HG03558 (cell line): Measurements from ENCODE around the gene CAMK1D.

ENCODE experiments used
- ATAC-seq: cut with Tn5 transposase; IDR thresholded peaks from one replicate; pipeline ENCODE4 v1.9.1; 2021; ENCODE audit warnings: moderate number of reproducible peaks; ENCODE audit not compliant: unreplicated experiment; ENCODE audit errors: extremely low read depth

The CAMK1D gene

GRCh38 chr10:12364559-12364958 is 15.2 kb downstream of the CAMK1D start:
- no peak for ATAC-seq

GRCh38 chr10:12367272-12367671 is 17.9 kb downstream of the CAMK1D start:
- no peak for ATAC-seq

- ATAC-seq = no peak
These were observed 20.6 kb downstream of the CAMK1D start for GRCh38 chr10:12369982-12370381.

- no peak for ATAC-seq
These were observed 23.5 kb downstream of the CAMK1D start for GRCh38 chr10:12372846-12373245.

GRCh38 chr10:12375076-12375504 is 25.7 kb downstream of the CAMK1D start:
- ATAC-seq = no peak

GRCh38 chr10:12376211-12376610 is 26.9 kb downstream of the CAMK1D start:
- no peak for ATAC-seq

GRCh38 chr10:12377658-12378290 is 28.4 kb downstream of the CAMK1D start:
- ATAC-seq = no peak

GRCh38 chr10:12380999-12381398 is 31.7 kb downstream of the CAMK1D start:
- no peak for ATAC-seq

GRCh38 chr10:12381536-12382156 is 32.3 kb downstream of the CAMK1D start:
- ATAC-seq = no peak

GRCh38 chr10:12382157-12382548 is 32.8 kb downstream of the CAMK1D start:
- ATAC-seq = no peak

- no peak for ATAC-seq
These were observed 33.7 kb downstream of the CAMK1D start for GRCh38 chr10:12382956-12383531.

- ATAC-seq = no peak
These were observed 35.6 kb downstream of the CAMK1D start for GRCh38 chr10:12384906-12385305.

- no peak for ATAC-seq
These were observed 38.3 kb downstream of the CAMK1D start for GRCh38 chr10:12387561-12388210.

GRCh38 chr10:12388671-12389070 is 39.3 kb downstream of the CAMK1D start:
- no peak for ATAC-seq

- ATAC-seq = no peak
These were observed 39.9 kb downstream of the CAMK1D start for GRCh38 chr10:12389154-12389734.

- no peak for ATAC-seq
These were observed 41.4 kb downstream of the CAMK1D start for GRCh38 chr10:12390733-12391132.

- no peak for ATAC-seq
These were observed 41.9 kb downstream of the CAMK1D start for GRCh38 chr10:12391206-12391605.

GRCh38 chr10:12393831-12394230 is 44.5 kb downstream of the CAMK1D start:
- no peak for ATAC-seq

GRCh38 chr10:12394241-12395033 is 45.1 kb downstream of the CAMK1D start:
- no peak for ATAC-seq

- ATAC-seq = no peak
These were observed 46.7 kb downstream of the CAMK1D start for GRCh38 chr10:12396093-12396492.
